Measurements from ENCODE around the gene MADCAM1. TPM values are rescaled to one million over a fixed set of nuclear protein-coding genes. Genes with fewer than 3 reads are reported as not detected.

The MADCAM1 gene
- total RNA-seq, 1 donor from 2014 or later = 0.18 TPM

DNA sequence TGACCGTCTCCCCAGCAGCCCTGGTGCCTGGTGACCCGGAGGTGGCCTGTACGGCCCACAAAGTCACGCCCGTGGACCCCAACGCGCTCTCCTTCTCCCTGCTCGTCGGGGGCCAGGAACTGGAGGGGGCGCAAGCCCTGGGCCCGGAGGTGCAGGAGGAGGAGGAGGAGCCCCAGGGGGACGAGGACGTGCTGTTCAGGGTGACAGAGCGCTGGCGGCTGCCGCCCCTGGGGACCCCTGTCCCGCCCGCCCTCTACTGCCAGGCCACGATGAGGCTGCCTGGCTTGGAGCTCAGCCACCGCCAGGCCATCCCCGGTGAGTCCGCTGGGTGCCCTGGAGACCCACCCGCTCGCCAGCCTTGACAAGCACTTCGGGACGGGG, 2.2 kb downstream of the MADCAM1 start:
- H3K4me3 Mint-ChIP-seq = no peak overlapping the region
- intact Hi-C loops (cut with micrococcal nuclease) = no loop called here
- H3K9me3 Mint-ChIP-seq = peaks cover 4% of the 10 kb centered on the region

DNA sequence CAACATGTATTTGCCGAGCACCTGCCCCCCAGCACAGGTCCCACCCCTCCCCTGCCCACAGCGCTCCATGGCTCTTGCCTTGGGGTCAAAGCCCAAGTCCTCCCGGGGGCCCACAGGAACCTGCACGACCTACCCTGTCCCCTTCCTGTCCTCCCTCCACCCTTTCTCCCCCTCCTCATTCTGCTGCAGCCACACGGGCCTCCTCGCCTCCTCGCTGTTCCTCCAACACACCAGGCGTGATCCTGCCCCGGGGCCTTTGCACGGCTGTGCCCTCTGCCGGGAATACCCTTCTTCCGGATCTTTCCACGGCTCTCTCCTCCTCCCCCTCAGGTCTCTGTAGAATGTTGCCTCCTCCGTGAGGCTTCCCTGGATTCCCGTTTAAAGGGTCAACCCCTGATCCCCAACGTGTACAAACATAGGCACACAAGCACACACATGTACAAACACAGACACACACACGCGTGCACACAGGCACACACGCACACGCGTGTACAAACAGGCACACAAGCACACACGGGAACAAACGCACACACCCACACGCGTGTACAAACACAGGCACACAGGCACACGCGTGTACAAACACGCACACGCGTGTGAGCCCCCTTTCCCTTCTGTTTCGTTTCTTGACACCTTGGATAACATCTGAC, 2.8 kb downstream of the MADCAM1 start:
- H3K9me3 Mint-ChIP-seq = no peaks in the 10 kb centered on the region
- H3K27ac Mint-ChIP-seq = no peak overlapping the region
- no peak for DNase-seq (ENCODE audit: low spot score)
- H3K27me3 Mint-ChIP-seq (ENCODE audit: insufficient read depth) = peaks cover 19% of the 10 kb centered on the region
- H3K4me3 Mint-ChIP-seq = peak overlapping the region; percentile 22
- peaks cover 2% of the 10 kb centered on the region for H3K36me3 Mint-ChIP-seq (ENCODE audit: low read depth)
- intact Hi-C loops (cut with micrococcal nuclease) = no loop called here
- peaks cover 6% of the 10 kb centered on the region for H3K4me1 Mint-ChIP-seq (ENCODE audit: low read depth)

More for the DNA sequence above, 2.2 kb downstream of the MADCAM1 start:
- Mint-ChIP-seq H3K27ac (no peak overlapping the region), H3K36me3 (ENCODE audit: low read depth) (peaks cover 2% of the 10 kb centered on the region), H3K4me1 (ENCODE audit: low read depth) (peaks cover 6% of the 10 kb centered on the region), H3K27me3 (ENCODE audit: insufficient read depth) (peaks cover 21% of the 10 kb centered on the region)
- no peak for DNase-seq (ENCODE audit: low spot score)

DNA sequence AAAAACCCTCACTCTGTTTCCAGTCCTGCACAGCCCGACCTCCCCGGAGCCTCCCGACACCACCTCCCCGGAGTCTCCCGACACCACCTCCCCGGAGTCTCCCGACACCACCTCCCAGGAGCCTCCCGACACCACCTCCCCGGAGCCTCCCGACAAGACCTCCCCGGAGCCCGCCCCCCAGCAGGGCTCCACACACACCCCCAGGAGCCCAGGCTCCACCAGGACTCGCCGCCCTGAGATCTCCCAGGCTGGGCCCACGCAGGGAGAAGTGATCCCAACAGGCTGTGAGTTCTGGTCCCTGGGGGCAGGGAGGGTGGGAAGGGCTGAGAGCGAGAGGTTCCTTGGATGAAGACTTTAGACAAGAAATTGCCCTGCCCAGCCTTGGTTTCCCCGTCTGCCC, 5.4 kb downstream of the MADCAM1 start:
- H3K4me1 Mint-ChIP-seq (ENCODE audit: low read depth) = peaks cover 6% of the 10 kb centered on the region
- peaks cover 2% of the 10 kb centered on the region for H3K36me3 Mint-ChIP-seq (ENCODE audit: low read depth)
- no peak for DNase-seq (ENCODE audit: low spot score)
- peaks cover 15% of the 10 kb centered on the region for H3K27me3 Mint-ChIP-seq (ENCODE audit: insufficient read depth)
- no peak overlapping the region for H3K4me3 Mint-ChIP-seq
- no peak overlapping the region for H3K27ac Mint-ChIP-seq
- no peaks in the 10 kb centered on the region for H3K9me3 Mint-ChIP-seq
- intact Hi-C loops (cut with micrococcal nuclease) = no loop called here

DNA sequence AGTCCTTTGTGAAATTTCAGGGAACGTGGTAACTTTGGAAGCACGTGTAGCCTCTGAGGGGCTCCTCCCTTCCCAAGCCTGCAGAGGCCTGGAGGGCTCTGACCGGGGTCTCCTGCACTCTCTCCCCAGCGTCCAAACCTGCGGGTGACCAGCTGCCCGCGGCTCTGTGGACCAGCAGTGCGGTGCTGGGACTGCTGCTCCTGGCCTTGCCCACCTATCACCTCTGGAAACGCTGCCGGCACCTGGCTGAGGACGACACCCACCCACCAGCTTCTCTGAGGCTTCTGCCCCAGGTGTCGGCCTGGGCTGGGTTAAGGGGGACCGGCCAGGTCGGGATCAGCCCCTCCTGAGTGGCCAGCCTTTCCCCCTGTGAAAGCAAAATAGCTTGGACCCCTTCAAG, 8.3 kb downstream of the MADCAM1 start:
- H3K27ac Mint-ChIP-seq = no peak overlapping the region
- H3K9me3 Mint-ChIP-seq = no peaks in the 10 kb centered on the region
- peaks cover 3% of the 10 kb centered on the region for H3K27me3 Mint-ChIP-seq (ENCODE audit: insufficient read depth)
- intact Hi-C loops (cut with micrococcal nuclease) = loop anchor here (5.0 kb wide), 1 partner anchor 162 kb away; the partner anchor contains the start of gene MIER2
- no peak for DNase-seq (ENCODE audit: low spot score)
- peaks cover 4% of the 10 kb centered on the region for H3K36me3 Mint-ChIP-seq (ENCODE audit: low read depth)
- H3K4me1 Mint-ChIP-seq (ENCODE audit: low read depth) = peaks cover 24% of the 10 kb centered on the region
- H3K4me3 Mint-ChIP-seq = no peak overlapping the region

DNA sequence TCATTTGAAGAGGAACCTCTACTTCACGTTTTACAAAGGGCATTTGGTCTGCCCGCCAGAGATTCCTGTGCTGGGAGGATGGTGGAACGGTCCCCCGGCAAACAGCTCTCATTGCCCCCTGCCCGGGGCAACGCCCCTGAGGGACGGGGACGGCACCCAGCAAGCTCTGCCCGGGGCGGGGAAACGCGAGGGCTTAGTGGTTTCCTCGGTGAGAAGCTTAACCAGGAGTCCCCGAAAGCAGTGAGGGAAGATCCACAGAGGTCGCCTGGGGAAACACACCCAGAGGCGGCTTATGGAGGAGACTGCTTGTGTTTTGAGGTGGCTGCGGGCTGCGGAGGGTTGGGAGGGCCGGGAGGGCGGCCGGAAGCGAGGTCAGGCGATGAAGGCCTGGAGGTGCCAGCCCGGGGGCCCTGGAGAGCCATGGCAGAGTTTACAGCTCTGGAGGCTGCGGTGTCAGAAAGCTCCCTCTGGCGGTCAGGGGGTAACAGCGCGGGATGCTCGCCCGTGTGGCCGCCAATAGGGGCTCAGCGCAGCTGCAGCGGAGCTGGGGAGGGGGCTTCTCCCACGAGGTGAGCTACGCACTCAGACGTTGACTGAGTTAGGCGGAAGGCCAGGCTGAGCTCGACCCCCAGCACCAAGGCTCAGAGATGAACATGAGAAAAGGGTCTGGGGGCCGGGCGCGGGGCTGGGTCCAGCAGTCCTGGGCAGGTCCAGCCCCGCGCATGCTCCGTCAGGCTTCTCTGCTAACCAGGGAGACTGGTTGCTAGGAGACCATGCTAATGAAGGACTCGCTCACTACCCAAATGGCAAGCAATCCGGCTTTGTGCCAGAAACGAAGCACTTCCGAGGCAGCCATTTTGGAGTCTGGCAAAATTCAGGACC, 10.4 kb downstream of the MADCAM1 start:
- Mint-ChIP-seq H3K36me3 (ENCODE audit: low read depth) (peaks cover 4% of the 10 kb centered on the region), H3K4me1 (ENCODE audit: low read depth) (peaks cover 41% of the 10 kb centered on the region), H3K9me3 (no peaks in the 10 kb centered on the region), H3K27ac (peak overlapping the region; percentile 100), H3K27me3 (ENCODE audit: insufficient read depth) (no peaks in the 10 kb centered on the region), H3K4me3 (peak overlapping the region; percentile 98)
- peak; percentile 92 for DNase-seq (ENCODE audit: low spot score)
- intact Hi-C loops (cut with micrococcal nuclease) = loop anchor here (1.0 to 5.0 kb wide), 6 partner anchors 17 to 290 kb away; partner anchors contain the start of genes BSG, CDC34, MIER2 and POLRMT

DNA sequence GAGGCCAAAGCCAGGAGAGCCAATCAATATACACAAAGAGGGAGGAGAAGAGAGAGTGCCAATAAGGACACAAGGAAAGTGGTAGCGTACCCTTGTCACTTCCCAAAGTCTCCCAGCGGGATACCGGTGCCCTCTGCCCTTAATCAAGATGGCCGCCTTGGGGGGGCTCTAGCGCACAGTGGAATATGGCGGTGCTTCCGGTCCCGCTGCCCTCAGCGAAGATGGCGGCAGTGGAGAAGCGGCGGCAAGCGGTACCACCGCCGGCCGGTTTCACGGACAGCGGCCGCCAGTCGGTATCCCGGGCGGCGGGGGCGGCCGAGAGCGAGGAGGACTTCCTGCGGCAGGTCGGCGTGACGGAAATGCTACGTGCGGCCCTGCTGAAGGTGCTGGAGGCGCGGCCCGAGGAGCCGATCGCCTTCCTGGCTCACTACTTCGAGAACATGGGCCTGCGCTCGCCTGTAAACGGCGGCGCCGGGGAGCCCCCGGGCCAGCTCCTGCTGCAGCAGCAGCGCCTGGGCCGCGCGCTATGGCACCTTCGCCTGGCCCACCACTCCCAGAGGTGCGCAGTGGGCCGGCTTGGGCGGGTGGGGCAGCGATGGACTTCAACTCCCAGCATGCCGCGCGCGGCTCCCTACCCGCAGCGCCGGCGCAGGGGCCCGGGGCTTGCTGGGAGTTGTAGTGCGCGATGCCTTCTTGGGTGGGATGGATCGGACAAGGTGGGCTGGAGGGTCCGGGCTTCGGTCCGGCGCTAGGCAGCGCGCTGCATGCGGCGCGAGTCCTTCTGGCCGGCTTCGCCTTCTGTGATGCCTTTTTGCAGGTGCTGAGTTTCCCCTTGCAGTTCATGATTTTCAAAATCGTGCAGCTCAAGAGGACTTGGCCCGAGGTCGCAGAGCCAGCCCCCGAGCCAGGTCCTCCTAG, 11.3 kb downstream of the MADCAM1 start, which contains the start of gene TPGS1:
Gene TPGS1 (plus strand): TSS at position 212 of the 918 bp plus-strand sequence. CDS start 10 bp downstream, at position 222.
- Mint-ChIP-seq H3K4me1 (ENCODE audit: low read depth) (peaks cover 45% of the 10 kb centered on the region), H3K36me3 (ENCODE audit: low read depth) (peaks cover 4% of the 10 kb centered on the region), H3K27me3 (ENCODE audit: insufficient read depth) (no peaks in the 10 kb centered on the region), H3K27ac (peak within 1 kb of the TSS; percentile 100), H3K9me3 (no peaks in the 10 kb centered on the region), H3K4me3 (peak within 1 kb of the TSS; percentile 98)
- intact Hi-C loops (cut with micrococcal nuclease) = loop anchor here (1.0 to 5.0 kb wide), 6 partner anchors 18 to 289 kb away; partner anchors contain the start of genes BSG, CDC34, MIER2 and POLRMT
- DNase-seq (ENCODE audit: low spot score) = peak; percentile 83

DNA sequence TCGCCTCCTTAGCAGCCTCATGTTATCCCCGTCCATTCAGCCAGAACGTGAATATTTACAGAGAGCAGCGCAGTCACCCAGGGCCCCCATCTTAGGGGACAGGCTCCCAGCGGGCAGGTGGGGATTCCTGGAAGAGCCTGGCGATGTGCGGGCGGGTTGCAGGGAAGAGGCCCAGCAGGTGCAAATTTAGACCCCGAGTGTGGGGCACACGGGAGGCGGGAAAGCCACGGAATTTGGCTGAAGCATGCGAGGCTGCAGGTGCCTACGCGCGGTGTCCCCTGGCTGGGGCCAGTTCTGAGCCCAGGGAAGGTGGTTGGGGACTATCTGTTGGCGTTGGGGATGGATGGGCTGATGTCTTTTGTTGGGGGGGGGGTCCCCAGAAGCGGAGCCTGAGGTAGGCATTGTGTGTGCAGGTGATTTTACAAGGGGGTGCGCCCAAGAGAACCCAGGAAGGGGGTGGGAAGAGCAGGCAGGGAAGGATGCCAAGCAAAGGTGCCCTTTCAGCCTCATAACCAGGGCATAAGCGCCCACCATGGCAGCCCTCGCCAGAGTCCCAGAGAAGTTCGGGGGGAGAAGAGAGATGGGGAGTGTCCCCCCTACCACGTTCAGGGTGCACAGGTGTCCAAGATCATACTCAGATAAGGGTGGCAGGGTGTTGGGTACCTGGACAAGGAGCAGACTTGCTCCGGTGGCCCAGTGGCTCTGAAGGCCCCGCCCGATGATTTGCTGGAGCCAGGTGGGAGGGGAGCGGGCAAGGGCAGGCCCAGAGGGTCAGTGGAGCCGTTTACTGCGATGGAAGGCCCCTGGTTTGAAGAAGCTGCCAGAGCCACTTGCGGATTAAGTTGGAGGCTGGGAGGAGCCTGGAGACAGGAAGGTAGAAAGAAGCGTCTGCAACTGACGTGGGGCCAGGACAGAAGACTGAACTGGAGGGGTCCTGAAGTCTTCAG, 12.2 kb downstream of the MADCAM1 start:
- no peaks in the 10 kb centered on the region for H3K27me3 Mint-ChIP-seq (ENCODE audit: insufficient read depth)
- H3K4me3 Mint-ChIP-seq = peak overlapping the region; percentile 98
- peaks cover 42% of the 10 kb centered on the region for H3K4me1 Mint-ChIP-seq (ENCODE audit: low read depth)
- DNase-seq (ENCODE audit: low spot score) = no peak
- H3K36me3 Mint-ChIP-seq (ENCODE audit: low read depth) = peaks cover 4% of the 10 kb centered on the region
- intact Hi-C loops (cut with micrococcal nuclease) = loop anchor here (5.0 kb wide), 1 partner anchor 166 kb away; the partner anchor contains the start of gene MIER2
- peak overlapping the region; percentile 86 for H3K27ac Mint-ChIP-seq
- H3K9me3 Mint-ChIP-seq = no peaks in the 10 kb centered on the region

DNA sequence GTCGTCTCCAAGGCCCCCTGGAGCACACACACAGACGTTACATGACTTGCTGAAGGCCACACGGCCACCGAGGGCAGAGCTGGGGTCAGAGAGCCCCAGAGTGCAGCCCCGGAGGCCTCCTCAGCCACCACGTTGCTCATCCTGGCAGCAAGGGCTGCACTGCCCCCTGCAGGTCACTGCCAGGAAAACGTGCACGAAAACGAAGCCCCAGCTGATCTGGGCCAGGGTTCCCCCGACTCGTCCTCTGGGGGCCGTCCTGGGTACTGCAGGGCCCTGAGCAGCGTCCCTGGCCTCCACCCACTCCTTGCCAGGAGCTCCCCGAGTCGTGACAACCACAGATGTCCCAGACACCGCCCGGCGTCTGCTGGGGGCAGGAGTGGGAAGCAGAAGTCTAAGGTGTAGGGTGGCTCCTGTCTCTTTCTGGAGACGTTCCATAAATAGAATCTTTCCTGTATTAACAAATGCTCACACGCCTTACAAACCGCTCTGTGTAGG, 14.4 kb downstream of the MADCAM1 start:
- Mint-ChIP-seq H3K27me3 (ENCODE audit: insufficient read depth) (no peaks in the 10 kb centered on the region), H3K4me3 (peak overlapping the region; percentile 81), H3K4me1 (ENCODE audit: low read depth) (peaks cover 50% of the 10 kb centered on the region), H3K36me3 (ENCODE audit: low read depth) (peaks cover 11% of the 10 kb centered on the region), H3K9me3 (no peaks in the 10 kb centered on the region), H3K27ac (peak overlapping the region; percentile 99)
- intact Hi-C loops (cut with micrococcal nuclease) = loop anchor here (1.0 kb wide), 3 partner anchors 21 to 215 kb away; partner anchors contain the start of genes BSG and CDC34
- DNase-seq (ENCODE audit: low spot score) = peak; percentile 90

DNA sequence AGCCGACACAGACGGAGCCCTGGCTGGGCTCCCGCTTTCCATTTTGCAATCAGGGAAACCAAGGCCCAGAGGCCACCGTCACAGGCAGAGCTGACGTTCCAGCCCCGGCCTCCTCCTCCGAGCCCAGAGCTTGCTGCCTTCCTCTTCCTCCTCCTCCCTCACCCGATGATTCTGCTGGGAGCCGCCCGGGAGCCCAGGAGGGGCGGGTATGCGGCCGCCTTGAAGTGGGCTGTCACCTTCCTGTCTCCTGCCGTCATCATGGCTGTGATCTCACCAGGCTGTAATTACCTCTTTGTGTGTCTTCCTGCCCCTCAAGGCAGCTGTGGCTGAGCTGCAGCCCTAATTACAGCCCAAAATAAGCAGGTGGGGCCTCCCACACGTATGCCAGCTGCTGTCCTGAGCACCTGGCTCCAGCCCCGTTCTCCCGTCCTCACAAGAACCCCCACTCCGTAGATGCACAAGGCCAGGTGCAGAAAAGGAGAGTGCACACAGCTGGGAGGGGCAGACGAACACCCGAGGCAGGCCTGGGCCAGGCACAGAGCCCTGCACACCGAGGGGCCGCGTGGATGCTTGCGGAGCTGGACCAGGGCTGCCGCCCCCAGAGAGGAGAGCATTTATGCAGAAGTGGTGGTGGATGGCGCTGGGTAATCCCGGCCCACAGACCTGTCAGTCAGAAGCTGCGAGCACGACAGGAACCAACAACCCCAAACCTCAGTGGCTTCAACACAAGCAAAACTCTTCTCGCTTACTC, 15.0 kb downstream of the MADCAM1 start:
- no peaks in the 10 kb centered on the region for H3K27me3 Mint-ChIP-seq (ENCODE audit: insufficient read depth)
- peak overlapping the region; percentile 81 for H3K4me3 Mint-ChIP-seq
- H3K4me1 Mint-ChIP-seq (ENCODE audit: low read depth) = peaks cover 50% of the 10 kb centered on the region
- H3K27ac Mint-ChIP-seq = peak overlapping the region; percentile 99
- peak; percentile 85 for DNase-seq (ENCODE audit: low spot score)
- H3K9me3 Mint-ChIP-seq = no peaks in the 10 kb centered on the region
- intact Hi-C loops (cut with micrococcal nuclease) = loop anchor here (1.0 kb wide), 2 partner anchors 20 to 61 kb away; partner anchors contain the start of genes BSG and CDC34
- peaks cover 11% of the 10 kb centered on the region for H3K36me3 Mint-ChIP-seq (ENCODE audit: low read depth)

DNA sequence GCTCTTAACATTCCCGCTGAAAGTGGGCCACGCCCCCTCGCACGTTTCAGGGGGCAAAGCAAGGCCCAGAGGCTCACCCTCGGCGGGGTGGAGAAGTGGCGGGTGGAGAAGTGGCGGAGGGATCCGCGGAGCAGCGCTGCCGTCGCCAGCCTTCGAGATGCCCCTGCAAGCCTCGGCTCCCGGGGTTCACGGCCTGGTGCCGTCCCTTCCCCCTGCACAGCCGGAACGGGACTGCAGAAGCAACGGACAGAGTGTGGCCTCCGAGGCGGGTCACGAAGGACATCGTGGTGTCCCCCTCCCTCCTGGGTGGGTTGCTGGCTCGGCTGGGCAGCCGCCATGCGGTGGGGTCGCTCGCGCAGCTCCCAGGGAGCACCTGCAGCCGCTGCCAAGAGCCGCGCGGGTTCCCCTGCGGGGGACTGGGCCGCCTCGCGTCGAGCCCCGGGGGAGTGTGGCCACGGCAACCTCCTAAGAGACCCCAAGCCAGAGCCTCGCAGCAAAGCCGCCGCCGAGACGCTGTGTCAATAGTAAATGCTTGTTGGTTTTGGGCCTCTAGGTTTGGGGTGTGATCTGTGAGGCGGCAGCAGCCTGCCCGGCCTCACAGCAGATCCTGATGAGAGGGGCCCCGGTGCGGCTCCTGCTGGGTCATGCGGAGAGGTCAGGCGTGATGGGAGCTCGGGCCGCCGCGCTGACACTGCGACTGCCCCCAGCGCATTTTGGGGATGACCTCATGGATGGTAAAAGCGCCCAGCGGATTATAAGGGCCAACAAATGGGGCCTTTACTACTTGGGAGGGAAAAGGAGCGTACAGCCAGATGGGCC, 16.5 kb downstream of the MADCAM1 start:
- peaks cover 54% of the 10 kb centered on the region for H3K4me1 Mint-ChIP-seq (ENCODE audit: low read depth)
- no peaks in the 10 kb centered on the region for H3K27me3 Mint-ChIP-seq (ENCODE audit: insufficient read depth)
- no peak overlapping the region for H3K4me3 Mint-ChIP-seq
- DNase-seq (ENCODE audit: low spot score) = no peak
- peaks cover 13% of the 10 kb centered on the region for H3K36me3 Mint-ChIP-seq (ENCODE audit: low read depth)
- no peak overlapping the region for H3K27ac Mint-ChIP-seq
- intact Hi-C loops (cut with micrococcal nuclease) = no loop called here
- no peaks in the 10 kb centered on the region for H3K9me3 Mint-ChIP-seq
